Measurements from ENCODE around the gene PTGR1. TPM values are rescaled to one million over a fixed set of nuclear protein-coding genes. Genes with fewer than 3 reads are reported as not detected.

The PTGR1 gene
- polyA plus RNA-seq, 1 donor (not counting 4 experiments of a cell fraction or from before 2014, with no cell fraction given): 66.0 TPM

DNA sequence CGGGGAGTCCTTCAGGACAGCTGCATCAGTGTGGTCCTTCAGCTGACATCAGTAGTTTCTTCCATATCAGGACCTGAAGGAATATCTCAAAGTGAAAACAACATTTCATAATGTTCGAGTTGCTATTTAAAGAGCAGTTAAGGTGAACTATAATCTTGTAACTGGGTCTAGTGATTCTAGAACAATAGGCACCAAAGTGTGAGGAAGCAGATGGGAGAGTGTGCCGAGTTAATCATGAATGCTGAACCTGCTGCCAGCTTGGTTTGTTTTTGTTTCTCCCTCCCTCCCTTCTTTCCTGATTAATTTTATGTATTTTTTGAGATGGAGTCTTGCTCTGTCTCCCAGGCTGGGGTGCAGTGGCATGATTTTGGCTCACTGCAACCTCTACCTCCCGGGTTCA is 3.6 kb upstream of the PTGR1 start:
- H3K9me3 ChIP-seq (ENCODE audit: control insufficient read depth, low read depth, low read length): no peaks in the 10 kb centered on the region
- H4K20me1 ChIP-seq (ENCODE audit: control insufficient read depth, extremely low read depth, insufficient read depth, low read length): no peaks in the 10 kb centered on the region
- DNase-seq (ENCODE audit: low read depth, low spot score) (no peak), FAIRE-seq (no peak)
- H3K9me1 ChIP-seq (ENCODE audit: control insufficient read depth, extremely low read depth, insufficient read depth, low read length): no peaks in the 10 kb centered on the region
- TF ChIP-seq EZH2 (IDR thresholded peaks at IDR 0.05; ENCODE audit: low read length) (no peak), CTCF (optimal IDR thresholded peaks at IDR 0.05 in 1 of 3, IDR thresholded peaks at IDR 0.05 in 1 of 3, conservative IDR thresholded peaks at IDR 0.05 in 1 of 3; ENCODE audit: extremely low read depth in 1 of 3, insufficient read depth in 2 of 3, low read length in 3 of 3) (no peak)
- H3K4me2 ChIP-seq (ENCODE audit: control insufficient read depth, extremely low read depth, insufficient read depth, low read depth, low read length): no peak overlapping the region
- no peaks in the 10 kb centered on the region for H3K27me3 ChIP-seq (ENCODE audit: control insufficient read depth, extremely low read depth, insufficient read depth, low read length)
- peaks cover 6% of the 10 kb centered on the region for H3K79me2 ChIP-seq (ENCODE audit: control insufficient read depth, insufficient read depth, low read length)
- dilution Hi-C loops (cut with MboI; ENCODE audit: extremely low pct_ligation_motif_present, low sequenced_read_pairs): no loop called here
- peaks cover 10% of the 10 kb centered on the region for H3K4me1 ChIP-seq (ENCODE audit: control insufficient read depth, extremely low read depth, insufficient read depth, low read length)
- no peak overlapping the region for H3K4me3 ChIP-seq (ENCODE audit: control insufficient read depth in 2 of 3, extremely low read depth in 1 of 3, insufficient read depth in 2 of 3, low read depth in 1 of 3, low read length in 3 of 3)
- H2AFZ ChIP-seq (ENCODE audit: control insufficient read depth, low read length): no peak overlapping the region
- H3K36me3 ChIP-seq (ENCODE audit: control insufficient read depth in 2 of 2, extremely low read depth in 1 of 2, insufficient read depth in 2 of 2, low read length in 2 of 2): no peaks in the 10 kb centered on the region
- no peak overlapping the region for H3K27ac ChIP-seq (ENCODE audit: control insufficient read depth, insufficient read depth, low read length)
- no peak overlapping the region for H3K9ac ChIP-seq (ENCODE audit: control insufficient read depth, extremely low read depth, insufficient read depth, low read length)

GRCh38 chr9:111601237-111602018 is 2.0 kb upstream of the PTGR1 start:
- no peak for TF ChIP-seq EZH2 (IDR thresholded peaks at IDR 0.05; ENCODE audit: low read length)
- TF ChIP-seq CTCF (optimal IDR thresholded peaks at IDR 0.05 in 1 of 3, IDR thresholded peaks at IDR 0.05 in 1 of 3, conservative IDR thresholded peaks at IDR 0.05 in 1 of 3; ENCODE audit: extremely low read depth in 1 of 3, insufficient read depth in 2 of 3, low read length in 3 of 3): no peak
- Histone ChIP-seq H3K27ac (ENCODE audit: control insufficient read depth, insufficient read depth, low read length) (peak overlapping the region; percentile 52), H4K20me1 (ENCODE audit: control insufficient read depth, extremely low read depth, insufficient read depth, low read length) (no peaks in the 10 kb centered on the region), H3K9me3 (ENCODE audit: control insufficient read depth, low read depth, low read length) (no peaks in the 10 kb centered on the region), H3K27me3 (ENCODE audit: control insufficient read depth, extremely low read depth, insufficient read depth, low read length) (no peaks in the 10 kb centered on the region), H3K4me3 (ENCODE audit: control insufficient read depth in 2 of 3, extremely low read depth in 1 of 3, insufficient read depth in 2 of 3, low read depth in 1 of 3, low read length in 3 of 3) (no peak overlapping the region), H3K9me1 (ENCODE audit: control insufficient read depth, extremely low read depth, insufficient read depth, low read length) (no peaks in the 10 kb centered on the region), H3K79me2 (ENCODE audit: control insufficient read depth, insufficient read depth, low read length) (peaks cover 11% of the 10 kb centered on the region), H2AFZ (ENCODE audit: control insufficient read depth, low read length) (peak overlapping the region; percentile 62), H3K9ac (ENCODE audit: control insufficient read depth, extremely low read depth, insufficient read depth, low read length) (no peak overlapping the region), H3K4me1 (ENCODE audit: control insufficient read depth, extremely low read depth, insufficient read depth, low read length) (peaks cover 19% of the 10 kb centered on the region), H3K4me2 (ENCODE audit: control insufficient read depth, extremely low read depth, insufficient read depth, low read depth, low read length) (peak overlapping the region; percentile 27), H3K36me3 (ENCODE audit: control insufficient read depth in 2 of 2, extremely low read depth in 1 of 2, insufficient read depth in 2 of 2, low read length in 2 of 2) (peaks cover 3 to 9% of the 10 kb centered on the region in 2 experiments)
- no peak for DNase-seq (ENCODE audit: low read depth, low spot score)
- FAIRE-seq: peak; percentile 79
- dilution Hi-C loops (cut with MboI; ENCODE audit: extremely low pct_ligation_motif_present, low sequenced_read_pairs): no loop called here
